SK-N-SH treated with all-trans-retinoic acid at 6 μM for 48 hours (cell line): ENCODE data around the gene CRYBA1.

ENCODE experiments used
- ATAC-seq: fragments of 200-7000 bp; cut with Tn5 transposase; 3 replicates; pipeline ENCODE4 v1.9.1; 2020; ENCODE audit warnings: mild to moderate bottlenecking, moderate library complexity
- ARNTL ChIP-seq: fragments of 450-650 bp; formaldehyde crosslinking; IDR thresholded peaks from 2 replicates; pipeline ENCODE4 v1.5.0; 2020; ENCODE audit warnings: low read depth, mild to moderate bottlenecking, moderate library complexity, borderline replicate concordance
- BACH2 ChIP-seq: fragments of 250-450 bp; sonication (Bioruptor Pico); IDR thresholded peaks from 2 replicates; pipeline ENCODE4 v1.9.0; 2021; ENCODE audit warnings: mild to moderate bottlenecking, borderline replicate concordance
- CREB5 ChIP-seq: fragments of 250-450 bp; sonication (Bioruptor Pico); IDR thresholded peaks from 2 replicates; pipeline ENCODE4 v1.5.1; 2020; ENCODE audit warnings: low read depth, mild to moderate bottlenecking, moderate library complexity
- CSDC2 ChIP-seq: fragments of 250-450 bp; sonication (Bioruptor Pico); IDR thresholded peaks from 2 replicates; pipeline ENCODE4 v1.5.0; 2020; ENCODE audit warnings: mild to moderate bottlenecking, moderate library complexity
- CSRNP3 ChIP-seq: fragments of 250-450 bp; sonication (Bioruptor Pico); IDR thresholded peaks from 2 replicates; pipeline ENCODE4 v1.5.1; 2021; ENCODE audit warnings: mild to moderate bottlenecking, moderate library complexity
- ESRRG ChIP-seq: fragments of 250-450 bp; sonication (Bioruptor Pico); IDR thresholded peaks from 2 replicates; pipeline ENCODE4 v1.6.1; 2021; ENCODE audit warnings: mild to moderate bottlenecking
- GLIS3 ChIP-seq: fragments of 250-450 bp; sonication (Bioruptor Pico); IDR thresholded peaks from 2 replicates; pipeline ENCODE4 v1.5.0; 2020; ENCODE audit warnings: mild to moderate bottlenecking, moderate library complexity
- ISL1 ChIP-seq: fragments of 250-450 bp; sonication (Bioruptor Pico); IDR thresholded peaks from 2 replicates; pipeline ENCODE4 v2.1.2; 2022; ENCODE audit warnings: mild to moderate bottlenecking, moderate library complexity
- OSR1 ChIP-seq: fragments of 250-450 bp; sonication (Bioruptor Pico); IDR thresholded peaks from 2 replicates; pipeline ENCODE4 v1.8.0; 2022; ENCODE audit warnings: moderate library complexity, mild to moderate bottlenecking, inconsistent platforms
- POU6F1 ChIP-seq: fragments of 250-450 bp; sonication (Bioruptor Pico); IDR thresholded peaks from 2 replicates; pipeline ENCODE4 v1.8.0; 2021; ENCODE audit warnings: low read depth, mild to moderate bottlenecking, moderate library complexity, borderline replicate concordance
- PPARA ChIP-seq: fragments of 250-450 bp; sonication (Bioruptor Pico); IDR thresholded peaks from 2 replicates; pipeline ENCODE4 v1.5.0; 2020; ENCODE audit warnings: mild to moderate bottlenecking, borderline replicate concordance
- RARB ChIP-seq: fragments of 250-450 bp; sonication (Bioruptor Pico); IDR thresholded peaks from 2 replicates; pipeline ENCODE4 v1.8.0; 2021; ENCODE audit warnings: mild to moderate bottlenecking, moderate library complexity
- SNAI2 ChIP-seq: fragments of 250-450 bp; sonication (Bioruptor Pico); IDR thresholded peaks from 2 replicates; pipeline ENCODE4 v1.5.0; 2020; ENCODE audit warnings: mild to moderate bottlenecking, moderate library complexity
- TCF4 ChIP-seq: fragments of 250-450 bp; sonication (Bioruptor Pico); IDR thresholded peaks from 2 replicates; pipeline ENCODE4 v1.8.0; 2021; ENCODE audit warnings: mild to moderate bottlenecking, moderate library complexity, borderline replicate concordance
- TOX ChIP-seq: fragments of 250-450 bp; sonication (Bioruptor Pico); IDR thresholded peaks from 2 replicates; pipeline ENCODE4 v1.8.0; 2021; ENCODE audit warnings: mild to moderate bottlenecking, moderate library complexity, borderline replicate concordance
- ZC3H10 ChIP-seq: fragments of 250-450 bp; sonication (Bioruptor Pico); IDR thresholded peaks from 2 replicates; pipeline ENCODE4 v1.5.1; 2021; ENCODE audit warnings: mild to moderate bottlenecking, moderate library complexity
- ZFP3 ChIP-seq: fragments of 250-450 bp; sonication (Bioruptor Pico); IDR thresholded peaks from 2 replicates; pipeline ENCODE4 v1.5.0; 2020; ENCODE audit warnings: mild to moderate bottlenecking, moderate library complexity
- ZFP30 ChIP-seq: fragments of 450-650 bp; formaldehyde crosslinking; IDR thresholded peaks from 2 replicates; pipeline ENCODE4 v1.5.0; 2022; ENCODE audit warnings: mild to moderate bottlenecking, moderate library complexity
- ZNF565 ChIP-seq: fragments of 450-650 bp; formaldehyde crosslinking; conservative IDR thresholded peaks from 2 replicates; pipeline ENCODE4 v1.5.0; 2020; ENCODE audit warnings: low read depth, mild to moderate bottlenecking, moderate library complexity
- ZNF70 ChIP-seq: fragments of 450-650 bp; formaldehyde crosslinking; IDR thresholded peaks from 2 replicates; pipeline ENCODE4 v1.5.0; 2020; ENCODE audit warnings: mild to moderate bottlenecking, moderate library complexity
- TF ChIP-seq, protein P1 (sequence below): fragments of 250-450 bp; sonication (Bioruptor Pico); IDR thresholded peaks from 2 replicates; pipeline ENCODE4 v1.5.0; 2020; ENCODE audit warnings: mild to moderate bottlenecking, moderate library complexity
- TF ChIP-seq, protein P2 (sequence below): fragments of 250-450 bp; sonication (Bioruptor Pico); IDR thresholded peaks from 2 replicates; pipeline ENCODE4 v1.8.0; 2020; ENCODE audit warnings: mild to moderate bottlenecking, moderate library complexity, borderline replicate concordance

CRYBA1 gene

GRCh38 chr17:29242790-29243189 lies 3.9 kb upstream of the CRYBA1 start:
- TF ChIP-seq ZNF565 (CRISPR knock-in tag) (no peak), OSR1 (CRISPR knock-in tag) (no peak), ISL1 (no peak), ESRRG (CRISPR knock-in tag) (no peak), ZFP3 (no peak), CREB5 (CRISPR knock-in tag) (no peak), BACH2 (CRISPR knock-in tag) (no peak), GLIS3 (CRISPR knock-in tag) (no peak), RARB (CRISPR knock-in tag) (no peak), CSRNP3 (CRISPR knock-in tag) (no peak), ZC3H10 (CRISPR knock-in tag) (no peak), ARNTL (CRISPR knock-in tag) (no peak), PPARA (CRISPR knock-in tag) (no peak)
- TF ChIP-seq, protein P1, sequence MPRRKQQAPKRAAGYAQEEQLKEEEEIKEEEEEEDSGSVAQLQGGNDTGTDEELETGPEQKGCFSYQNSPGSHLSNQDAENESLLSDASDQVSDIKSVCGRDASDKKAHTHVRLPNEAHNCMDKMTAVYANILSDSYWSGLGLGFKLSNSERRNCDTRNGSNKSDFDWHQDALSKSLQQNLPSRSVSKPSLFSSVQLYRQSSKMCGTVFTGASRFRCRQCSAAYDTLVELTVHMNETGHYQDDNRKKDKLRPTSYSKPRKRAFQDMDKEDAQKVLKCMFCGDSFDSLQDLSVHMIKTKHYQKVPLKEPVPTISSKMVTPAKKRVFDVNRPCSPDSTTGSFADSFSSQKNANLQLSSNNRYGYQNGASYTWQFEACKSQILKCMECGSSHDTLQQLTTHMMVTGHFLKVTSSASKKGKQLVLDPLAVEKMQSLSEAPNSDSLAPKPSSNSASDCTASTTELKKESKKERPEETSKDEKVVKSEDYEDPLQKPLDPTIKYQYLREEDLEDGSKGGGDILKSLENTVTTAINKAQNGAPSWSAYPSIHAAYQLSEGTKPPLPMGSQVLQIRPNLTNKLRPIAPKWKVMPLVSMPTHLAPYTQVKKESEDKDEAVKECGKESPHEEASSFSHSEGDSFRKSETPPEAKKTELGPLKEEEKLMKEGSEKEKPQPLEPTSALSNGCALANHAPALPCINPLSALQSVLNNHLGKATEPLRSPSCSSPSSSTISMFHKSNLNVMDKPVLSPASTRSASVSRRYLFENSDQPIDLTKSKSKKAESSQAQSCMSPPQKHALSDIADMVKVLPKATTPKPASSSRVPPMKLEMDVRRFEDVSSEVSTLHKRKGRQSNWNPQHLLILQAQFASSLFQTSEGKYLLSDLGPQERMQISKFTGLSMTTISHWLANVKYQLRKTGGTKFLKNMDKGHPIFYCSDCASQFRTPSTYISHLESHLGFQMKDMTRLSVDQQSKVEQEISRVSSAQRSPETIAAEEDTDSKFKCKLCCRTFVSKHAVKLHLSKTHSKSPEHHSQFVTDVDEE (CRISPR knock-in tag), result no peak
- TF ChIP-seq, protein P2, sequence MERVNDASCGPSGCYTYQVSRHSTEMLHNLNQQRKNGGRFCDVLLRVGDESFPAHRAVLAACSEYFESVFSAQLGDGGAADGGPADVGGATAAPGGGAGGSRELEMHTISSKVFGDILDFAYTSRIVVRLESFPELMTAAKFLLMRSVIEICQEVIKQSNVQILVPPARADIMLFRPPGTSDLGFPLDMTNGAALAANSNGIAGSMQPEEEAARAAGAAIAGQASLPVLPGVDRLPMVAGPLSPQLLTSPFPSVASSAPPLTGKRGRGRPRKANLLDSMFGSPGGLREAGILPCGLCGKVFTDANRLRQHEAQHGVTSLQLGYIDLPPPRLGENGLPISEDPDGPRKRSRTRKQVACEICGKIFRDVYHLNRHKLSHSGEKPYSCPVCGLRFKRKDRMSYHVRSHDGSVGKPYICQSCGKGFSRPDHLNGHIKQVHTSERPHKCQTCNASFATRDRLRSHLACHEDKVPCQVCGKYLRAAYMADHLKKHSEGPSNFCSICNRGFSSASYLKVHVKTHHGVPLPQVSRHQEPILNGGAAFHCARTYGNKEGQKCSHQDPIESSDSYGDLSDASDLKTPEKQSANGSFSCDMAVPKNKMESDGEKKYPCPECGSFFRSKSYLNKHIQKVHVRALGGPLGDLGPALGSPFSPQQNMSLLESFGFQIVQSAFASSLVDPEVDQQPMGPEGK (CRISPR knock-in tag), result no peak

GRCh38 chr17:29243792-29244191 lies 2.9 kb upstream of the CRYBA1 start:
- no peak for TF ChIP-seq OSR1 (CRISPR knock-in tag)
- peak; percentile 72; the same call in 1 of the 2 replicates for TF ChIP-seq TCF4
- TF ChIP-seq ZNF565 (CRISPR knock-in tag), result no peak
- ATAC-seq, result peak; percentile 54

More at GRCh38 chr17:29242790-29243189, 3.9 kb upstream of the CRYBA1 start:
- no peak for ATAC-seq

GRCh38 chr17:29245401-29245800 lies 1.3 kb upstream of the CRYBA1 start:
- TF ChIP-seq CSDC2, result no peak
- TF ChIP-seq ARNTL (CRISPR knock-in tag), result no peak
- no peak for TF ChIP-seq BACH2 (CRISPR knock-in tag)
- TF ChIP-seq ZC3H10 (CRISPR knock-in tag), result no peak
- TF ChIP-seq ZNF70, result no peak
- TF ChIP-seq, protein P2 (CRISPR knock-in tag), result no peak
- TF ChIP-seq TOX, result no peak
- TF ChIP-seq ZFP3, result no peak
- no peak for TF ChIP-seq ZFP30 (CRISPR knock-in tag)
- no peak for TF ChIP-seq SNAI2
- TF ChIP-seq POU6F1 (CRISPR knock-in tag), result no peak
- TF ChIP-seq ZNF565 (CRISPR knock-in tag), result no peak
- TF ChIP-seq ESRRG (CRISPR knock-in tag), result no peak
- TF ChIP-seq, protein P1 (CRISPR knock-in tag), result no peak
- TF ChIP-seq, all 23 proteins: peak for 0
- no peak for ATAC-seq
